SK-N-SH treated with all-trans-retinoic acid at 6 μM for 48 hours (cell line): ENCODE data around the gene PACSIN3.

ENCODE experiments used
- ARNTL ChIP-seq: fragments of 450-650 bp; formaldehyde crosslinking; IDR thresholded peaks from 2 replicates; pipeline ENCODE4 v1.5.0; 2020; ENCODE audit warnings: low read depth, mild to moderate bottlenecking, moderate library complexity, borderline replicate concordance
- BACH2 ChIP-seq: fragments of 250-450 bp; sonication (Bioruptor Pico); IDR thresholded peaks from 2 replicates; pipeline ENCODE4 v1.9.0; 2021; ENCODE audit warnings: mild to moderate bottlenecking, borderline replicate concordance
- CSDC2 ChIP-seq: fragments of 250-450 bp; sonication (Bioruptor Pico); IDR thresholded peaks from 2 replicates; pipeline ENCODE4 v1.5.0; 2020; ENCODE audit warnings: mild to moderate bottlenecking, moderate library complexity
- GLIS3 ChIP-seq: fragments of 250-450 bp; sonication (Bioruptor Pico); IDR thresholded peaks from 2 replicates; pipeline ENCODE4 v1.5.0; 2020; ENCODE audit warnings: mild to moderate bottlenecking, moderate library complexity
- ISL1 ChIP-seq: fragments of 250-450 bp; sonication (Bioruptor Pico); IDR thresholded peaks from 2 replicates; pipeline ENCODE4 v2.1.2; 2022; ENCODE audit warnings: mild to moderate bottlenecking, moderate library complexity
- OSR1 ChIP-seq: fragments of 250-450 bp; sonication (Bioruptor Pico); IDR thresholded peaks from 2 replicates; pipeline ENCODE4 v1.8.0; 2022; ENCODE audit warnings: moderate library complexity, mild to moderate bottlenecking, inconsistent platforms
- PATZ1 ChIP-seq: fragments of 250-450 bp; sonication (Bioruptor Pico); IDR thresholded peaks from 2 replicates; pipeline ENCODE4 v1.8.0; 2020; ENCODE audit warnings: mild to moderate bottlenecking, moderate library complexity, borderline replicate concordance
- POU6F1 ChIP-seq: fragments of 250-450 bp; sonication (Bioruptor Pico); IDR thresholded peaks from 2 replicates; pipeline ENCODE4 v1.8.0; 2021; ENCODE audit warnings: low read depth, mild to moderate bottlenecking, moderate library complexity, borderline replicate concordance
- RARB ChIP-seq: fragments of 250-450 bp; sonication (Bioruptor Pico); IDR thresholded peaks from 2 replicates; pipeline ENCODE4 v1.8.0; 2021; ENCODE audit warnings: mild to moderate bottlenecking, moderate library complexity
- SNAI2 ChIP-seq: fragments of 250-450 bp; sonication (Bioruptor Pico); IDR thresholded peaks from 2 replicates; pipeline ENCODE4 v1.5.0; 2020; ENCODE audit warnings: mild to moderate bottlenecking, moderate library complexity
- ZC3H10 ChIP-seq: fragments of 250-450 bp; sonication (Bioruptor Pico); IDR thresholded peaks from 2 replicates; pipeline ENCODE4 v1.5.1; 2021; ENCODE audit warnings: mild to moderate bottlenecking, moderate library complexity
- ZFP3 ChIP-seq: fragments of 250-450 bp; sonication (Bioruptor Pico); IDR thresholded peaks from 2 replicates; pipeline ENCODE4 v1.5.0; 2020; ENCODE audit warnings: mild to moderate bottlenecking, moderate library complexity
- ZFP30 ChIP-seq: fragments of 450-650 bp; formaldehyde crosslinking; IDR thresholded peaks from 2 replicates; pipeline ENCODE4 v1.5.0; 2022; ENCODE audit warnings: mild to moderate bottlenecking, moderate library complexity
- ZNF565 ChIP-seq: fragments of 450-650 bp; formaldehyde crosslinking; conservative IDR thresholded peaks from 2 replicates; pipeline ENCODE4 v1.5.0; 2020; ENCODE audit warnings: low read depth, mild to moderate bottlenecking, moderate library complexity

GRCh38 chr11:47163193-47163592, 23.0 kb downstream of the PACSIN3 start:
- TF ChIP-seq GLIS3 (no peak), SNAI2 (CRISPR knock-in tag) (no peak), OSR1 (CRISPR knock-in tag) (no peak), ZFP30 (CRISPR knock-in tag) (no peak), PATZ1 (CRISPR knock-in tag) (no peak), ZNF565 (no peak), ARNTL (CRISPR knock-in tag) (no peak), ZFP3 (no peak), CSDC2 (CRISPR knock-in tag) (no peak), ISL1 (CRISPR knock-in tag) (no peak), RARB (no peak), POU6F1 (no peak), ZC3H10 (CRISPR knock-in tag) (no peak), BACH2 (CRISPR knock-in tag) (no peak)
